Neural progenitor cell (in vitro differentiated cells): ENCODE measurements around the gene MAP3K9. TPM values are rescaled to one million over a fixed set of nuclear protein-coding genes. Genes with fewer than 3 reads are reported as not detected.
A peak's percentile ranks its signal among the peaks of the same experiment; 100 is the strongest.

Source experiments
- DNase-seq: peaks from one replicate; pipeline ENCODE4 v3.0.0-alpha.2; 2016; ENCODE audit warnings: low spot score
- H2AFZ ChIP-seq: fragments of 200-600 bp; sonication (generic); replicated peaks from 2 replicates; pipeline ENCODE4 v1.6.1; 2016; ENCODE audit warnings: antibody characterized with exemption
- H3F3A ChIP-seq: fragments of 200-600 bp; sonication (generic); 2 replicates; pipeline ENCODE4 v1.6.1; 2016; ENCODE audit warnings: antibody characterized with exemption, low read depth
- H3K27ac ChIP-seq: fragments of 200-600 bp; sonication (generic); 2 replicates; pipeline ENCODE4 v1.5.1; 2016; ENCODE audit warnings: mild to moderate bottlenecking
- H3K27me3 ChIP-seq: fragments of 200-600 bp; sonication (generic); 2 replicates; pipeline ENCODE4 v1.6.1; 2016; ENCODE audit warnings: mild to moderate bottlenecking, moderate library complexity
- H3K36me3 ChIP-seq: fragments of 200-600 bp; sonication (generic); 2 replicates; pipeline ENCODE4 v1.5.1; 2016
- H3K4me1 ChIP-seq: fragments of 200-600 bp; sonication (generic); 2 replicates; pipeline ENCODE4 v1.6.1; 2016; ENCODE audit warnings: mixed run types
- H3K4me2 ChIP-seq: fragments of 200-600 bp; sonication (generic); 2 replicates; pipeline ENCODE4 v1.6.1; 2016
- H3K4me3 ChIP-seq: fragments of 200-600 bp; sonication (generic); 2 replicates; pipeline ENCODE4 v1.5.1; 2016
- H3K79me2 ChIP-seq: fragments of 200-600 bp; sonication (generic); 2 replicates; pipeline ENCODE4 v1.6.1; 2016; ENCODE audit warnings: low read depth
- H3K9ac ChIP-seq: fragments of 200-600 bp; sonication (generic); 2 replicates; pipeline ENCODE4 v1.6.1; 2016
- H3K9me3 ChIP-seq: fragments of 200-600 bp; sonication (generic); 2 replicates; pipeline ENCODE4 v1.5.1; 2016; ENCODE audit warnings: low read depth
- H4K20me1 ChIP-seq: fragments of 200-600 bp; sonication (generic); 2 replicates; pipeline ENCODE4 v1.6.1; 2016; ENCODE audit warnings: low read depth
- H3K27ac Mint-ChIP-seq: 3 replicates; pipeline ENCODE4 v1.8.0; 2021; ENCODE audit warnings: mixed read lengths
- H3K27me3 Mint-ChIP-seq: 2 replicates; pipeline ENCODE4 v1.8.0; 2022; ENCODE audit warnings: low read depth, mild to moderate bottlenecking, inconsistent platforms, moderate library complexity, mixed read lengths; ENCODE audit not compliant: insufficient read depth
- H3K36me3 Mint-ChIP-seq: 3 replicates; pipeline ENCODE4 v1.8.0; 2021; ENCODE audit warnings: mixed read lengths
- H3K4me1 Mint-ChIP-seq: 3 replicates; pipeline ENCODE4 v1.8.0; 2021; ENCODE audit warnings: mixed read lengths
- H3K4me3 Mint-ChIP-seq: 3 replicates; pipeline ENCODE4 v1.8.0; 2021; ENCODE audit warnings: mild to moderate bottlenecking, moderate library complexity, mixed read lengths
- H3K9me3 Mint-ChIP-seq: 3 replicates; pipeline ENCODE4 v1.8.0; 2020; ENCODE audit warnings: mixed read lengths
- EZH2 ChIP-seq: fragments of 200-600 bp; sonication (generic); IDR thresholded peaks from 2 replicates; pipeline ENCODE4 v1.6.1; 2017; ENCODE audit warnings: antibody characterized with exemption, mild to moderate bottlenecking, moderate library complexity
- EZH2phosphoT487 ChIP-seq: fragments of 200-600 bp; sonication (generic); IDR thresholded peaks from 2 replicates; pipeline ENCODE4 v1.6.1; 2017; ENCODE audit warnings: antibody characterized with exemption
- total RNA-seq: library from RNA; depleted of rRNA; stranded (reverse); fragments of >200 nt; gene quantifications from 2 replicates; pipeline ENCODE4 v1.2.3, GENCODE V29; 2015; ENCODE audit warnings: low replicate concordance
- TF ChIP-seq, protein P1 (sequence below): fragments of 200-600 bp; sonication (generic); IDR thresholded peaks from 2 replicates; pipeline ENCODE4 v1.5.1; 2017; ENCODE audit warnings: antibody characterized with exemption, mild to moderate bottlenecking

Gene MAP3K9
- total RNA-seq, 1 donor from 2014 or later = 14.9 TPM

- TF ChIP-seq, protein P1, sequence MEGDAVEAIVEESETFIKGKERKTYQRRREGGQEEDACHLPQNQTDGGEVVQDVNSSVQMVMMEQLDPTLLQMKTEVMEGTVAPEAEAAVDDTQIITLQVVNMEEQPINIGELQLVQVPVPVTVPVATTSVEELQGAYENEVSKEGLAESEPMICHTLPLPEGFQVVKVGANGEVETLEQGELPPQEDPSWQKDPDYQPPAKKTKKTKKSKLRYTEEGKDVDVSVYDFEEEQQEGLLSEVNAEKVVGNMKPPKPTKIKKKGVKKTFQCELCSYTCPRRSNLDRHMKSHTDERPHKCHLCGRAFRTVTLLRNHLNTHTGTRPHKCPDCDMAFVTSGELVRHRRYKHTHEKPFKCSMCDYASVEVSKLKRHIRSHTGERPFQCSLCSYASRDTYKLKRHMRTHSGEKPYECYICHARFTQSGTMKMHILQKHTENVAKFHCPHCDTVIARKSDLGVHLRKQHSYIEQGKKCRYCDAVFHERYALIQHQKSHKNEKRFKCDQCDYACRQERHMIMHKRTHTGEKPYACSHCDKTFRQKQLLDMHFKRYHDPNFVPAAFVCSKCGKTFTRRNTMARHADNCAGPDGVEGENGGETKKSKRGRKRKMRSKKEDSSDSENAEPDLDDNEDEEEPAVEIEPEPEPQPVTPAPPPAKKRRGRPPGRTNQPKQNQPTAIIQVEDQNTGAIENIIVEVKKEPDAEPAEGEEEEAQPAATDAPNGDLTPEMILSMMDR = no peak
- TF ChIP-seq EZH2phosphoT487 = no peak
- TF ChIP-seq EZH2 = no peak
- H3K36me3 Mint-ChIP-seq = no peaks in the 10 kb centered on the region
- H2AFZ ChIP-seq = no peak overlapping the region
These were observed 18.0 kb upstream of the MAP3K9 start for GRCh38 chr14:70827347-70827746.

DNA sequence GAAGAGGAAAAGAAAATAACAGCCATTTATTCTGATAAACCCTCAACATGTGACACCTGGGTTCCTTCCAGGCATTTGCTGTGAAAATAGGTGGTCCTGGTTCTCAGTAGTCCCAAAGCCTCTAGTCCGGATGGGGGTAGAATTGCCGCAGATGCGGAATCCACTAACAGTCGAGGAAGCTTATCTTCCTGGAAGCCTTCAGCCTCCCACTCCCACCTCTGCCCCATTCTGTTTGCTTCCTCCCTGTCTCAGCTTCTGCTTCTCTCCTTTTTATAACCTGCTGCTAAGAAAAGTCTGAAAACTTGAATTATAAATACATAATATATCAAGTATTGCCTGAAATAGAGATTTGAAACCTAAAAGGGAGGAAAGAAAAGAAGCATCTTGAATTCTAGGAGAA is 14.0 kb upstream of the MAP3K9 start:
- H3F3A ChIP-seq = peaks cover 14% of the 10 kb centered on the region
- peaks cover 14% of the 10 kb centered on the region for H3K4me1 ChIP-seq
- H3K36me3 Mint-ChIP-seq = no peaks in the 10 kb centered on the region
- TF ChIP-seq EZH2phosphoT487 (no peak), EZH2 (no peak)
- TF ChIP-seq, protein P1 = no peak
- peaks cover 10% of the 10 kb centered on the region for H3K4me1 Mint-ChIP-seq
- no peak for DNase-seq
- no peak overlapping the region for H3K9ac ChIP-seq
- no peaks in the 10 kb centered on the region for H3K36me3 ChIP-seq
- H2AFZ ChIP-seq = no peak overlapping the region
- peak overlapping the region; percentile 85 for H3K4me2 ChIP-seq
- H3K27me3 Mint-ChIP-seq = peaks cover 20% of the 10 kb centered on the region
- no peaks in the 10 kb centered on the region for H3K9me3 Mint-ChIP-seq
- peak overlapping the region; percentile 95 for H3K4me3 ChIP-seq
- no peaks in the 10 kb centered on the region for H4K20me1 ChIP-seq
- H3K27ac Mint-ChIP-seq = no peak overlapping the region
- no peaks in the 10 kb centered on the region for H3K9me3 ChIP-seq
- no peak overlapping the region for H3K27ac ChIP-seq
- H3K79me2 ChIP-seq = no peaks in the 10 kb centered on the region
- peaks cover 42% of the 10 kb centered on the region for H3K27me3 ChIP-seq
- H3K4me3 Mint-ChIP-seq = peak overlapping the region; percentile 89

More at GRCh38 chr14:70827347-70827746, 18.0 kb upstream of the MAP3K9 start:
- H3K4me3 ChIP-seq = no peak overlapping the region
- no peak overlapping the region for H3K27ac Mint-ChIP-seq
- no peaks in the 10 kb centered on the region for H3K9me3 Mint-ChIP-seq
- no peak for DNase-seq
- no peaks in the 10 kb centered on the region for H4K20me1 ChIP-seq
- peaks cover 9% of the 10 kb centered on the region for H3K27me3 Mint-ChIP-seq
- H3K4me1 Mint-ChIP-seq = peaks cover 8% of the 10 kb centered on the region
- H3F3A ChIP-seq = peaks cover 13% of the 10 kb centered on the region
- H3K4me3 Mint-ChIP-seq = no peak overlapping the region
- no peaks in the 10 kb centered on the region for H3K79me2 ChIP-seq
- no peak overlapping the region for H3K27ac ChIP-seq
- peaks cover 6% of the 10 kb centered on the region for H3K4me1 ChIP-seq
- no peaks in the 10 kb centered on the region for H3K36me3 ChIP-seq
- no peak overlapping the region for H3K4me2 ChIP-seq
- H3K9me3 ChIP-seq = no peaks in the 10 kb centered on the region
- H3K27me3 ChIP-seq = peaks cover 18% of the 10 kb centered on the region
- no peak overlapping the region for H3K9ac ChIP-seq

GRCh38 chr14:70822530-70823185 is 13.3 kb upstream of the MAP3K9 start:
- peaks cover 42% of the 10 kb centered on the region for H3K27me3 ChIP-seq
- no peaks in the 10 kb centered on the region for H3K79me2 ChIP-seq
- peaks cover 15% of the 10 kb centered on the region for H3K4me1 Mint-ChIP-seq
- H3K27ac Mint-ChIP-seq = peak overlapping the region; percentile 1
- H3K27me3 Mint-ChIP-seq = peaks cover 20% of the 10 kb centered on the region
- H3K4me1 ChIP-seq = peaks cover 14% of the 10 kb centered on the region
- no peak overlapping the region for H3K27ac ChIP-seq
- H3K36me3 Mint-ChIP-seq = no peaks in the 10 kb centered on the region
- no peaks in the 10 kb centered on the region for H3K36me3 ChIP-seq
- H3K4me3 Mint-ChIP-seq = peak overlapping the region; percentile 89
- peak; percentile 89 for DNase-seq
- peak overlapping the region; percentile 37 for H3K9ac ChIP-seq
- peaks cover 14% of the 10 kb centered on the region for H3F3A ChIP-seq
- H3K9me3 ChIP-seq = no peaks in the 10 kb centered on the region
- H3K9me3 Mint-ChIP-seq = no peaks in the 10 kb centered on the region
- H3K4me2 ChIP-seq = peak overlapping the region; percentile 85
- TF ChIP-seq, protein P1 = no peak
- no peak for TF ChIP-seq EZH2phosphoT487
- no peak for TF ChIP-seq EZH2
- no peaks in the 10 kb centered on the region for H4K20me1 ChIP-seq
- peak overlapping the region; percentile 92 for H2AFZ ChIP-seq
- peak overlapping the region; percentile 95 for H3K4me3 ChIP-seq
